HepG2 (cell line): ENCODE data around the gene TK1. TPM values are rescaled to one million over a fixed set of nuclear protein-coding genes. Genes with fewer than 3 reads are reported as not detected.

Experiments used
- AHDC1 ChIP-seq: sonication (generic); formaldehyde crosslinking; IDR thresholded peaks from 2 replicates; pipeline ENCODE4 v1.5.1; 2020; ENCODE audit warnings: mild to moderate bottlenecking, missing genetic modification reagents, borderline replicate concordance
- ARNT2 ChIP-seq: sonication (generic); formaldehyde crosslinking; IDR thresholded peaks from 2 replicates; pipeline ENCODE4 v1.8.0; 2022; ENCODE audit warnings: mild to moderate bottlenecking, low read depth, missing genetic modification reagents, moderate library complexity
- NFKBIZ ChIP-seq: IDR thresholded peaks from 2 replicates; pipeline ENCODE4 v1.6.1; 2018; ENCODE audit warnings: missing genetic modification reagents, missing compliant biosample characterization
- SSRP1 ChIP-seq: IDR thresholded peaks from 2 replicates; pipeline ENCODE4 v1.6.1; 2016; ENCODE audit warnings: control low read depth
- TCF12 ChIP-seq, 2 experiments: fragments of 450-650 bp in 1 of 2; sonication (generic) in 1 of 2; formaldehyde crosslinking in 1 of 2; IDR thresholded peaks; 2 replicates each; pipeline versions ENCODE4 v1.6.1 to v1.8.0; 2017 to 2022; ENCODE audit warnings: antibody characterized with exemption in 1 of 2, mild to moderate bottlenecking in 1 of 2, missing genetic modification reagents in 1 of 2, moderate library complexity in 1 of 2
- YEATS4 ChIP-seq: sonication (generic); formaldehyde crosslinking; IDR thresholded peaks from 2 replicates; pipeline ENCODE4 v1.4.0; 2020; ENCODE audit warnings: missing genetic modification reagents, borderline replicate concordance
- ZNF484 ChIP-seq: sonication (generic); formaldehyde crosslinking; IDR thresholded peaks from 2 replicates; pipeline ENCODE4 v1.5.1; 2020; ENCODE audit warnings: mild to moderate bottlenecking, low read depth, missing genetic modification reagents, borderline replicate concordance
- ZNF574 ChIP-seq: sonication (generic); formaldehyde crosslinking; IDR thresholded peaks from 2 replicates; pipeline ENCODE4 v1.4.0; 2020; ENCODE audit warnings: missing genetic modification reagents
- ZNF703 ChIP-seq: sonication (generic); formaldehyde crosslinking; IDR thresholded peaks from 2 replicates; pipeline ENCODE4 v1.5.1; 2020; ENCODE audit warnings: missing genetic modification reagents, mild to moderate bottlenecking, moderate library complexity, borderline replicate concordance
- polyA plus RNA-seq, 8 experiments: library from polyadenylated mRNA; depleted of rRNA in 3 of 8; stranded (reverse) in 7 of 8; unstranded in 1 of 8; fragments of >200 nt; fragmentation: Illumina TruSeq in 4 of 8; extraction: Trizol in 4 of 8; gene quantifications; 2 replicates each; pipeline versions ENCODE4 v1.2.1 to v1.2.3, GENCODE V29; 2011 to 2016; ENCODE audit warnings: low read depth in 4 of 8, missing spikeins in 1 of 8, mixed read lengths in 1 of 8; ENCODE audit not compliant: insufficient read depth in 1 of 8
- total RNA-seq, 5 experiments: library from RNA; depleted of rRNA; stranded (reverse); fragments of >200 nt; fragmentation: Illumina TruSeq; extraction: Trizol; gene quantifications; 2 replicates each; pipeline ENCODE4 v1.2.3, GENCODE V29; 2016; ENCODE audit warnings: low read depth in 1 of 5
- TF ChIP-seq, protein P1 (sequence below): sonication (generic); formaldehyde crosslinking; IDR thresholded peaks from 2 replicates; pipeline ENCODE4 v1.4.0; 2020; ENCODE audit warnings: missing genetic modification reagents
- TF ChIP-seq, protein P2 (sequence below): sonication (generic); formaldehyde crosslinking; IDR thresholded peaks from 2 replicates; pipeline ENCODE4 v1.4.0; 2020; ENCODE audit warnings: missing genetic modification reagents
- TF ChIP-seq, protein P3 (sequence below): sonication (generic); formaldehyde crosslinking; IDR thresholded peaks from 2 replicates; pipeline ENCODE4 v1.5.0; 2020; ENCODE audit warnings: mild to moderate bottlenecking, missing genetic modification reagents

TK1 gene
- total and polyA plus RNA-seq, 2 of the 13 experiments (the other 11 are each of a cell fraction or from before 2014, with no cell fraction given): 45.0 to 96.0 TPM

- TF ChIP-seq ZNF484 (CRISPR knock-in tag) (no peak), NFKBIZ (CRISPR knock-in tag) (0 out of 2 replicates have a peak, but pooled peaks have one; percentile 44), ZNF574 (peak; percentile 95), ARNT2 (CRISPR knock-in tag) (peak; percentile 99), SSRP1 (no peak), AHDC1 (CRISPR knock-in tag) (no peak), YEATS4 (peak; percentile 99), ZNF703 (CRISPR knock-in tag) (peak; percentile 23; the same call in 1 of the 2 replicates), TCF12 (IDR thresholded peaks at IDR 0.05) (no peak), TCF12 (CRISPR knock-in tag; IDR thresholded peaks at IDR 0.05) (peak; percentile 47; the same call in 1 of the 2 replicates)
- TF ChIP-seq, protein P1, sequence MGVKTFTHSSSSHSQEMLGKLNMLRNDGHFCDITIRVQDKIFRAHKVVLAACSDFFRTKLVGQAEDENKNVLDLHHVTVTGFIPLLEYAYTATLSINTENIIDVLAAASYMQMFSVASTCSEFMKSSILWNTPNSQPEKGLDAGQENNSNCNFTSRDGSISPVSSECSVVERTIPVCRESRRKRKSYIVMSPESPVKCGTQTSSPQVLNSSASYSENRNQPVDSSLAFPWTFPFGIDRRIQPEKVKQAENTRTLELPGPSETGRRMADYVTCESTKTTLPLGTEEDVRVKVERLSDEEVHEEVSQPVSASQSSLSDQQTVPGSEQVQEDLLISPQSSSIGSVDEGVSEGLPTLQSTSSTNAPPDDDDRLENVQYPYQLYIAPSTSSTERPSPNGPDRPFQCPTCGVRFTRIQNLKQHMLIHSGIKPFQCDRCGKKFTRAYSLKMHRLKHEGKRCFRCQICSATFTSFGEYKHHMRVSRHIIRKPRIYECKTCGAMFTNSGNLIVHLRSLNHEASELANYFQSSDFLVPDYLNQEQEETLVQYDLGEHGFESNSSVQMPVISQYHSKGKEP (CRISPR knock-in tag): 0 out of 2 replicates have a peak, but pooled peaks have one; percentile 62
- TF ChIP-seq, protein P2, sequence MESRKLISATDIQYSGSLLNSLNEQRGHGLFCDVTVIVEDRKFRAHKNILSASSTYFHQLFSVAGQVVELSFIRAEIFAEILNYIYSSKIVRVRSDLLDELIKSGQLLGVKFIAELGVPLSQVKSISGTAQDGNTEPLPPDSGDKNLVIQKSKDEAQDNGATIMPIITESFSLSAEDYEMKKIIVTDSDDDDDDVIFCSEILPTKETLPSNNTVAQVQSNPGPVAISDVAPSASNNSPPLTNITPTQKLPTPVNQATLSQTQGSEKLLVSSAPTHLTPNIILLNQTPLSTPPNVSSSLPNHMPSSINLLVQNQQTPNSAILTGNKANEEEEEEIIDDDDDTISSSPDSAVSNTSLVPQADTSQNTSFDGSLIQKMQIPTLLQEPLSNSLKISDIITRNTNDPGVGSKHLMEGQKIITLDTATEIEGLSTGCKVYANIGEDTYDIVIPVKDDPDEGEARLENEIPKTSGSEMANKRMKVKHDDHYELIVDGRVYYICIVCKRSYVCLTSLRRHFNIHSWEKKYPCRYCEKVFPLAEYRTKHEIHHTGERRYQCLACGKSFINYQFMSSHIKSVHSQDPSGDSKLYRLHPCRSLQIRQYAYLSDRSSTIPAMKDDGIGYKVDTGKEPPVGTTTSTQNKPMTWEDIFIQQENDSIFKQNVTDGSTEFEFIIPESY (CRISPR knock-in tag): peak; percentile 51; the same call in 1 of the 2 replicates
- TF ChIP-seq, protein P3, sequence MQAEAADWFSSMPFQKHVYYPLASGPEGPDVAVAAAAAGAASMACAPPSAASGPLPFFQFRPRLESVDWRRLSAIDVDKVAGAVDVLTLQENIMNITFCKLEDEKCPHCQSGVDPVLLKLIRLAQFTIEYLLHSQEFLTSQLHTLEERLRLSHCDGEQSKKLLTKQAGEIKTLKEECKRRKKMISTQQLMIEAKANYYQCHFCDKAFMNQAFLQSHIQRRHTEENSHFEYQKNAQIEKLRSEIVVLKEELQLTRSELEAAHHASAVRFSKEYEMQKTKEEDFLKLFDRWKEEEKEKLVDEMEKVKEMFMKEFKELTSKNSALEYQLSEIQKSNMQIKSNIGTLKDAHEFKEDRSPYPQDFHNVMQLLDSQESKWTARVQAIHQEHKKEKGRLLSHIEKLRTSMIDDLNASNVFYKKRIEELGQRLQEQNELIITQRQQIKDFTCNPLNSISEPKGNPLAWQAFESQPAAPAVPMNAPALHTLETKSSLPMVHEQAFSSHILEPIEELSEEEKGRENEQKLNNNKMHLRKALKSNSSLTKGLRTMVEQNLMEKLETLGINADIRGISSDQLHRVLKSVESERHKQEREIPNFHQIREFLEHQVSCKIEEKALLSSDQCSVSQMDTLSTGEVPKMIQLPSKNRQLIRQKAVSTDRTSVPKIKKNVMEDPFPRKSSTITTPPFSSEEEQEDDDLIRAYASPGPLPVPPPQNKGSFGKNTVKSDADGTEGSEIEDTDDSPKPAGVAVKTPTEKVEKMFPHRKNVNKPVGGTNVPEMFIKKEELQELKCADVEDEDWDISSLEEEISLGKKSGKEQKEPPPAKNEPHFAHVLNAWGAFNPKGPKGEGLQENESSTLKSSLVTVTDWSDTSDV (CRISPR knock-in tag): no peak
These were observed 27.3 kb upstream of the TK1 start, which contains the start of gene BIRC5 (continued) for GRCh38 chr17:78214016-78214705.
